Natural killer cell (primary cell): ENCODE data around the gene NPM3. TPM values are rescaled to one million over a fixed set of nuclear protein-coding genes. Genes with fewer than 3 reads are reported as not detected.

Source experiments
- ATAC-seq, 3 donors: fragments of 150-1000 bp in 2 of 3; fragments of 200-7000 bp in 1 of 3; cut with Tn5 transposase; 1 replicate in 1 of 3; 2 replicates in 2 of 3; pipeline ENCODE4 v1.10.0; 2021; ENCODE audit warnings: mild to moderate bottlenecking in 2 of 3, moderate library complexity in 2 of 3
- DNase-seq, 2 donors: peaks; one replicate each; pipeline versions ENCODE4 v3.0.0 to v3.0.0-alpha.2; 2013 to 2021; ENCODE audit warnings: mixed read lengths in 1 of 2
- H3K27ac ChIP-seq: one replicate; pipeline ENCODE4 v1.5.1; 2013; ENCODE audit warnings: mild to moderate bottlenecking, low read length
- H3K27me3 ChIP-seq: one replicate; pipeline ENCODE4 v1.6.1; 2013; ENCODE audit warnings: low read length; ENCODE audit not compliant: control insufficient read depth, insufficient read depth
- H3K36me3 ChIP-seq: one replicate; pipeline ENCODE4 v1.6.1; 2013; ENCODE audit warnings: low read length; ENCODE audit not compliant: control insufficient read depth, insufficient read depth
- H3K4me1 ChIP-seq: one replicate; pipeline ENCODE4 v1.6.1; 2013; ENCODE audit warnings: low read length; ENCODE audit not compliant: control insufficient read depth, insufficient read depth
- H3K4me3 ChIP-seq: one replicate; pipeline ENCODE4 v1.5.1; 2013; ENCODE audit warnings: low read length
- H3K9me3 ChIP-seq: one replicate; pipeline ENCODE4 v1.6.1; 2013; ENCODE audit warnings: low read length; ENCODE audit not compliant: control insufficient read depth, insufficient read depth
- H3K27ac Mint-ChIP-seq, 2 donors: one replicate each; pipeline ENCODE4 v1.8.0; 2022; ENCODE audit warnings: mild to moderate bottlenecking in 2 of 2, mixed read lengths in 2 of 2, moderate library complexity in 1 of 2
- H3K27me3 Mint-ChIP-seq, 2 donors: one replicate each; pipeline ENCODE4 v1.8.0; 2022; ENCODE audit warnings: low read depth in 2 of 2, mixed read lengths in 2 of 2
- H3K36me3 Mint-ChIP-seq: one replicate; pipeline ENCODE4 v1.8.0; 2022; ENCODE audit warnings: mixed read lengths
- H3K4me1 Mint-ChIP-seq, 2 donors: one replicate each; pipeline ENCODE4 v1.8.0; 2022; ENCODE audit warnings: mixed read lengths in 2 of 2
- H3K4me3 Mint-ChIP-seq: one replicate; pipeline ENCODE4 v1.8.0; 2022; ENCODE audit warnings: mild to moderate bottlenecking, moderate library complexity, mixed read lengths
- H3K9me3 Mint-ChIP-seq, 2 donors: one replicate each; pipeline ENCODE4 v1.8.0; 2022; ENCODE audit warnings: mixed read lengths in 2 of 2
- CTCF ChIP-seq: fragments of 200-600 bp; IDR thresholded peaks from one replicate; pipeline ENCODE4 v1.8.0; 2022; ENCODE audit warnings: antibody characterized with exemption
- WGBS: methylation state at CpG from one replicate; pipeline ENCODE4 v1.1.7; 2013; ENCODE audit warnings: missing lambda C conversion rate; ENCODE audit not compliant: insufficient coverage; 5-methylcytosine and 5-hydroxymethylcytosine counted together
- intact Hi-C: fragments of 100-400 bp; cut with micrococcal nuclease; formaldehyde crosslinking; loops from one replicate; pipeline ENCODE4 v1.14.2; 2022
- total RNA-seq, 4 donors: library from RNA; stranded (reverse); fragments of 120-200 nt in 1 of 4; gene quantifications; one replicate each; pipeline versions ENCODE4 v1.2.3 to v1.2.4, GENCODE V29; 2013 to 2022

NPM3 gene
- total RNA-seq, 3 donors from 2014 or later (not counting 1 experiment from before 2014, with no cell fraction given) = 8.2 to 9.0 (median 8.5) TPM

- TF ChIP-seq CTCF = no peak
- Mint-ChIP-seq H3K27ac (peak overlapping the region in 1 of 2 donors; percentile 58), H3K27me3 (peaks cover 22 to 25% of the 10 kb centered on the region in 2 donors), H3K36me3 (peaks cover 12% of the 10 kb centered on the region), H3K4me1 (peaks cover 55 to 62% of the 10 kb centered on the region in 2 donors), H3K9me3 (no peaks in the 10 kb centered on the region), H3K4me3 (peak overlapping the region; percentile 71)
- Histone ChIP-seq H3K9me3 (no peaks in the 10 kb centered on the region), H3K27me3 (peaks cover 22% of the 10 kb centered on the region), H3K4me3 (no peak overlapping the region), H3K27ac (no peak overlapping the region), H3K36me3 (peaks cover 21% of the 10 kb centered on the region), H3K4me1 (peaks cover 55% of the 10 kb centered on the region)
- 81% methylated on average over 7 of the region's 7 CpGs for WGBS
- ATAC-seq (no peak), DNase-seq (no peak)
- intact Hi-C loops = loop anchor here (2.0 to 5.0 kb wide), 2 partner anchors 179 to 291 kb away; no protein-coding TSS in a partner anchor
Observed at GRCh38 chr10:101781655-101781983, 1.6 kb downstream of the NPM3 start.

DNA sequence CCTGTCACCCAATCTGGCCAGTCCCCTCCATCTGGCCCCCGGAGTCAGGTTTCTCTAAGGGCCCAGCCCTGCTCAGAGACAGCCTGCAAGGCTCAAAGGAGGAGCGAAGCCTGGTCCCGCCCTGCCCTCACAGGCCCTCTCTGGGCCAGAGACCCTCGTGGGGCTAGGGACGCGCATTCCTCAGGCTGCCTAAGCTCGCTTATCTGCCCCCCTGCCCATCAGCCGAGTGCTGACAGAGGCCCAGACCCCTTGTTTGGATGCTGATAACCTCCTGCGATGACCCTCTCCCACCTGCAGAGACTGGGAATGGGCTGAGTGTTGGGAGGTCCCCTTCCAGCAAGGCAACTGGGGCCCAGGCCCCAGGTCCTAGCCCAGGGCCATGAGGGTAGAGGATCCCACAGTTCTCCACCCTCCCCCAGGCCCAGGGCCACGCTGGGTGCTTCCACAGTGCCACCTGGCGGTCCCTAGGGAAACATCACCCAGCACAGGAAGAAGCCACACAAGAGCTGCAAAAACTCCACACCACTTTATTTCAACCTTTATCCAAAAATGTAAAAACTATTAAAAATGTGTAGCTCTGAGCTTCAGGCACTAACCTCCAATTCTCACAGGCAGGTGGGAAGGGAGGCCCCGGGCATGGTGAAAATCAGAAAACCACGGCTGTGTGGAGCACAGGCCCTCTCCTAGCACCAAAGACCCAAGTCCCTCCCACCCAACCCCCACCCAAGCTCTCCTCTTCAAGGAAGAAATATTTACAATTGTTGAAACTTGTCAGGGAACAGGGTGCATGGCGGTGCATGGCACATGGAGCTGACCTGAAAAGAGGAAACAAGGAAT, 2.2 kb downstream of the NPM3 start:
- 72% methylated on average over 14 of the region's 14 CpGs for WGBS
- Mint-ChIP-seq H3K9me3 (no peaks in the 10 kb centered on the region), H3K27ac (no peak overlapping the region), H3K4me3 (peak overlapping the region; percentile 68), H3K27me3 (peaks cover 23 to 25% of the 10 kb centered on the region in 2 donors), H3K4me1 (peaks cover 52 to 62% of the 10 kb centered on the region in 2 donors), H3K36me3 (peaks cover 9% of the 10 kb centered on the region)
- Histone ChIP-seq H3K4me3 (no peak overlapping the region), H3K27ac (no peak overlapping the region), H3K36me3 (peaks cover 16% of the 10 kb centered on the region), H3K9me3 (no peaks in the 10 kb centered on the region), H3K27me3 (peaks cover 23% of the 10 kb centered on the region), H3K4me1 (peaks cover 55% of the 10 kb centered on the region)
- TF ChIP-seq CTCF = peak; percentile 86
- intact Hi-C loops = loop anchor here (2.0 to 5.0 kb wide), 2 partner anchors 178 to 291 kb away; no protein-coding TSS in a partner anchor
- DNase-seq (peak; percentile 62 to 88), ATAC-seq (peak; percentile 59 to 75 (median 66))

- DNase-seq (no peak), ATAC-seq (no peak)
- Histone ChIP-seq H3K4me1 (peaks cover 57% of the 10 kb centered on the region), H3K27ac (no peak overlapping the region), H3K36me3 (peaks cover 8% of the 10 kb centered on the region), H3K4me3 (peak overlapping the region; percentile 11), H3K9me3 (no peaks in the 10 kb centered on the region), H3K27me3 (peaks cover 23% of the 10 kb centered on the region)
- intact Hi-C loops = loop anchor here (2.0 to 5.0 kb wide), 2 partner anchors 178 to 292 kb away; no protein-coding TSS in a partner anchor
- Mint-ChIP-seq H3K36me3 (peaks cover 2% of the 10 kb centered on the region), H3K27ac (peak overlapping the region in 1 of 2 donors; percentile 31), H3K9me3 (no peaks in the 10 kb centered on the region), H3K4me1 (peaks cover 45 to 58% of the 10 kb centered on the region in 2 donors), H3K27me3 (peaks cover 23 to 25% of the 10 kb centered on the region in 2 donors), H3K4me3 (peak overlapping the region; percentile 87)
- 34% methylated on average over 17 of the region's 17 CpGs for WGBS
- TF ChIP-seq CTCF = peak; percentile 1
Observed at GRCh38 chr10:101780187-101780817, 2.9 kb downstream of the NPM3 start.
